ENCODE measurements around the gene KCNQ2. TPM values are rescaled to one million over a fixed set of nuclear protein-coding genes. Genes with fewer than 3 reads are reported as not detected.

The KCNQ2 gene
- total and polyA plus RNA-seq, 2 experiments from 2014 or later, result 68.5 to 92.4 TPM

GRCh38 chr20:63362436-63363009 is 109.9 kb downstream of the KCNQ2 start:
- Histone ChIP-seq H3K27ac (ENCODE audit: low read depth) (no peak overlapping the region), H3F3A (replicated peaks; ENCODE audit: low read depth) (no peaks in the 10 kb centered on the region), H2AFZ (peak overlapping the region; percentile 85), H4K20me1 (replicated peaks; ENCODE audit: insufficient read depth) (no peaks in the 10 kb centered on the region), H3K36me3 (ENCODE audit: insufficient read depth) (no peaks in the 10 kb centered on the region), H3K4me1 (ENCODE audit: insufficient read depth) (no peaks in the 10 kb centered on the region), H3K4me2 (peak overlapping the region; percentile 84), H3K27me3 (ENCODE audit: insufficient read depth) (peaks cover 18% of the 10 kb centered on the region), H3K4me3 (no peak overlapping the region), H3K9me2 (ENCODE audit: insufficient read depth) (no peaks in the 10 kb centered on the region), H3K79me2 (replicated peaks; ENCODE audit: insufficient read depth) (no peaks in the 10 kb centered on the region)
- DNase-seq (ENCODE audit: low spot score) (no peak), ATAC-seq (no peak)
- no peaks in the 10 kb centered on the region for H3K9me3 Mint-ChIP-seq
- H3K4me3 Mint-ChIP-seq, result peak overlapping the region; percentile 63
- H3K4me1 Mint-ChIP-seq, result peaks cover 14% of the 10 kb centered on the region
- no peak overlapping the region for H3K27ac Mint-ChIP-seq
- peaks cover 26% of the 10 kb centered on the region for H3K27me3 Mint-ChIP-seq (ENCODE audit: insufficient read depth, low read depth, poor library complexity)
- no peak for TF ChIP-seq ZNF114 (CRISPR knock-in tag; IDR thresholded peaks at IDR 0.05)
- no peak for TF ChIP-seq ETS1 (IDR thresholded peaks at IDR 0.05)
- TF ChIP-seq NANOG (IDR thresholded peaks at IDR 0.05; ENCODE audit: borderline replicate concordance), result no peak
- 0 out of 4 replicates have a peak, but pooled peaks of 1 of the 2 experiments have one; percentile 19 for TF ChIP-seq CTCF (conservative IDR thresholded peaks at IDR 0.05; ENCODE audit: low read depth in 2 of 2)
- TF ChIP-seq POLR2AphosphoS5 (IDR thresholded peaks at IDR 0.05; ENCODE audit: low read depth), result no peak
- no peak for TF ChIP-seq REST (IDR thresholded peaks at IDR 0.05; ENCODE audit: unreplicated experiment)
- no peak for TF ChIP-seq STAT1 (IDR thresholded peaks at IDR 0.05; ENCODE audit: unreplicated experiment)
- TF ChIP-seq EZH2 (IDR thresholded peaks at IDR 0.05; ENCODE audit: low read depth, unreplicated experiment), result no peak
- H3K36me3 Mint-ChIP-seq (ENCODE audit: low read depth), result no peaks in the 10 kb centered on the region; the same call in 2 of the 3 replicates

Measured in GM23338 (cell line).